ENCODE measurements around the gene USP40.

- no peak for TF ChIP-seq EP300 (IDR thresholded peaks at IDR 0.05)
- no peak for TF ChIP-seq CTCF (IDR thresholded peaks at IDR 0.05)
- TF ChIP-seq POLR2A (IDR thresholded peaks at IDR 0.05) = no peak
Measured at GRCh38 chr2:233468741-233469110, 97.9 kb downstream of the USP40 start.
